Epidermal melanocyte (primary cell): ENCODE data around the gene TCEAL4.
A peak's percentile ranks its signal among the peaks of the same experiment; 100 is the strongest.

ENCODE experiments used
- DNase-seq: peaks from one replicate; pipeline ENCODE4 v3.0.0; 2011; ENCODE audit warnings: low spot score; ENCODE audit not compliant: insufficient read length

The TCEAL4 gene

GRCh38 chrX:103585411-103586313, at the start of gene TCEAL4:
TSS of gene TCEAL4 (plus strand) at chrX:103585515. CDS start at chrX:103586676, 1,161 bp downstream.
- no peak for DNase-seq

GRCh38 chrX:103536071-103536470, 49.2 kb upstream of the TCEAL4 start:
- no peak for DNase-seq

- DNase-seq: no peak
These were observed 48.6 kb upstream of the TCEAL4 start for GRCh38 chrX:103536732-103537131.

- DNase-seq: no peak
These were observed 47.4 kb upstream of the TCEAL4 start for GRCh38 chrX:103537871-103538387.

- no peak for DNase-seq
These were observed 46.6 kb upstream of the TCEAL4 start for GRCh38 chrX:103538728-103539127.

- no peak for DNase-seq
These were observed 45.6 kb upstream of the TCEAL4 start for GRCh38 chrX:103539695-103540094.

GRCh38 chrX:103540145-103540544, 45.2 kb upstream of the TCEAL4 start:
- DNase-seq: no peak

GRCh38 chrX:103549916-103550315, 35.4 kb upstream of the TCEAL4 start:
- DNase-seq: no peak

GRCh38 chrX:103550415-103551051, 34.8 kb upstream of the TCEAL4 start:
- DNase-seq: no peak

- DNase-seq: no peak
These were observed 33.1 kb upstream of the TCEAL4 start for GRCh38 chrX:103552236-103552635.

GRCh38 chrX:103554687-103555424, 30.5 kb upstream of the TCEAL4 start:
- peak; percentile 17 for DNase-seq

- no peak for DNase-seq
These were observed 28.2 kb upstream of the TCEAL4 start for GRCh38 chrX:103556963-103557612.

- no peak for DNase-seq
These were observed 25.1 kb upstream of the TCEAL4 start for GRCh38 chrX:103560256-103560655.

- DNase-seq: no peak
These were observed 22.5 kb upstream of the TCEAL4 start for GRCh38 chrX:103562801-103563200.

- DNase-seq: no peak
These were observed 20.1 kb upstream of the TCEAL4 start for GRCh38 chrX:103565197-103565596.

GRCh38 chrX:103565752-103566151, 19.6 kb upstream of the TCEAL4 start:
- DNase-seq: no peak

- no peak for DNase-seq
These were observed 14.2 kb upstream of the TCEAL4 start for GRCh38 chrX:103571121-103571520.

GRCh38 chrX:103571726-103572125, 13.6 kb upstream of the TCEAL4 start:
- DNase-seq: no peak

- DNase-seq: no peak
These were observed 12.1 kb upstream of the TCEAL4 start for GRCh38 chrX:103573202-103573601.

GRCh38 chrX:103584596-103584995, 719 bp upstream of the TCEAL4 start:
- DNase-seq: no peak

GRCh38 chrX:103586314-103586646, 965 bp downstream of the TCEAL4 start:
- no peak for DNase-seq
